Panc1 (cell line): Measurements from ENCODE around the gene CALCR.

Source experiments
- CTCF ChIP-seq: fragments of 450-650 bp; IDR thresholded peaks from 2 replicates; pipeline ENCODE4 v1.5.1; 2017; ENCODE audit warnings: mild to moderate bottlenecking
- POLR2AphosphoS5 ChIP-seq: IDR thresholded peaks from 2 replicates; pipeline ENCODE4 v1.6.1; 2012; ENCODE audit warnings: mild to moderate bottlenecking, low read depth, low read length, moderate library complexity
- REST ChIP-seq, 2 experiments: IDR thresholded peaks; 2 replicates each; pipeline ENCODE4 v1.6.1; 2011 to 2012; ENCODE audit warnings: low read depth in 2 of 2, control low read depth in 1 of 2, low read length in 1 of 2, mild to moderate bottlenecking in 1 of 2, moderate library complexity in 1 of 2; ENCODE audit not compliant: insufficient read depth in 1 of 2
- SIN3A ChIP-seq: IDR thresholded peaks from 2 replicates; pipeline ENCODE4 v1.6.1; 2012; ENCODE audit warnings: low read depth, mild to moderate bottlenecking, low read length, moderate library complexity, borderline replicate concordance; ENCODE audit not compliant: insufficient read depth
- TCF7L2 ChIP-seq: IDR thresholded peaks from 2 replicates; pipeline ENCODE4 v1.6.1; 2011; ENCODE audit warnings: mild to moderate bottlenecking, low read depth, low read length, inconsistent platforms

GRCh38 chr7:93623816-93624215 lies 49.3 kb upstream of the CALCR start:
- TF ChIP-seq CTCF (no peak), POLR2AphosphoS5 (no peak), TCF7L2 (no peak), SIN3A (no peak), REST (IDR thresholded peaks at IDR 0.05; ENCODE audit: insufficient read depth in 1 of 2, low read depth in 2 of 2, low read length in 1 of 2) (no peak)
